Astrocyte of the spinal cord (primary cell): ENCODE data around the gene JPH2.
A peak's percentile ranks its signal among the peaks of the same experiment; 100 is the strongest.

Experiments
- DNase-seq: peaks from one replicate; pipeline ENCODE4 v3.0.0; 2011; ENCODE audit warnings: low read depth, low spot score
- H3K4me3 ChIP-seq: 2 replicates; pipeline ENCODE4 v1.5.1; 2011; ENCODE audit warnings: low read depth, mild to moderate bottlenecking, low read length, moderate library complexity
- CTCF ChIP-seq: IDR thresholded peaks from 2 replicates; pipeline ENCODE4 v1.5.1; 2012; ENCODE audit warnings: low read depth, mild to moderate bottlenecking, low read length, inconsistent platforms
- in situ Hi-C: cut with HindIII; loops from 2 replicates; pipeline ENCODE4 v1.10.0; 2017; ENCODE audit warnings: low sequenced_read_pairs

JPH2 gene

DNA sequence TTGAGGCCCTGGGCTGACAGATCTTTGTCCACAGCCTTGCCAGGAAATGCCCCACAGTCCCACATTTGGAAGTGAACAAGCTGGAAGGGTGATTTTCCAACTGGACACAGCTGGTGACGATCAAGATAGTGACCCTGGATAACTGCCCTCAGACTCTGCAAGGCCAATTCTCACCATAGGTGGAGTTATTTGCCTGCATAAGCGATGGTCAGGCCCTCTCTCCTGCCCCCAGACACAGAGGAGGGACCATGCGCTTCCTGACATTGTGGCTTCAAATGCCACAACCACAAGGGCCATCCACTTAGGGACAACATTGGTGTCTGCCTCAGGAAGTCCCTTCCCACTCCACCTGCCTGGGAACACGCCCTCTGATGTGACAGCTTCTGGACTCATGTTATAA, 96.0 kb downstream of the JPH2 start:
- H3K4me3 ChIP-seq, result no peak overlapping the region
- TF ChIP-seq CTCF, result no peak
- in situ Hi-C loops, result no loop called here
- no peak for DNase-seq

DNA sequence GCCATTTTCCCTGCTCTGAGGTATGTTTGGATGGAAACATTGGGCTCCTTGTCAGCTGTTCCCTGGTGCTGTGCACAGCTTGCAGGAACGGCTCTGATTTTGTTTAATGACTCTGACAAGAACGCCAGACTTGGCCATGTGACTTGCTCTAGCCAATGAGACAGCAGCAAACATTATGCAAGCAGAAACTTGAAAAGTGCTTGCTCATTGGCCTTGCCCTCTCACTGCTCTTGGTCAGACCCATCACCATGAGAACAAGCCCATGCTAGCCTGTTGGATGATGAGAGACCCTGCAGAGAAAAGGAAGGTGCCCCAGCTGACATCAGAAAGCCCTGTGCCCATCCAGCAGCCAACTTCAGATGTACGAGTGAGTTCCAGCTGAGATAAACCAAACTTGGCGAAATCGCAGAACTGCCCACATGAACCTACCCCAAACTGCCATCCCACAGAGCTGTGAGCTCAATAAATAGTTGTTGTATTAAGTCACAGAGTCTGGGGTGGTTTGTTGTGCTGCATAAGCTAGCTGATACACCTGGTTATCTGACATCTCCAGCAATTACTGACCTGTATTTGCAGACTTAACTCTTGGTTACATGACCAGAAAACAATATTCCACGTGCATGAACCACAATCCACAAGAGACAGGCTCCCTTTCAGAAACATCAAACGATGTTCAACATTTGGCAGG, 96.9 kb downstream of the JPH2 start:
- in situ Hi-C loops, result no loop called here
- peak; percentile 54 for DNase-seq
- no peak overlapping the region for H3K4me3 ChIP-seq
- no peak for TF ChIP-seq CTCF

GRCh38 chr20:44087857-44088120, 99.2 kb downstream of the JPH2 start:
- H3K4me3 ChIP-seq, result no peak overlapping the region
- no peak for TF ChIP-seq CTCF
- DNase-seq, result no peak
- in situ Hi-C loops, result no loop called here

GRCh38 chr20:44087051-44087856, 99.7 kb downstream of the JPH2 start:
- no peak for DNase-seq
- H3K4me3 ChIP-seq, result no peak overlapping the region
- TF ChIP-seq CTCF, result no peak
- in situ Hi-C loops, result no loop called here

DNA sequence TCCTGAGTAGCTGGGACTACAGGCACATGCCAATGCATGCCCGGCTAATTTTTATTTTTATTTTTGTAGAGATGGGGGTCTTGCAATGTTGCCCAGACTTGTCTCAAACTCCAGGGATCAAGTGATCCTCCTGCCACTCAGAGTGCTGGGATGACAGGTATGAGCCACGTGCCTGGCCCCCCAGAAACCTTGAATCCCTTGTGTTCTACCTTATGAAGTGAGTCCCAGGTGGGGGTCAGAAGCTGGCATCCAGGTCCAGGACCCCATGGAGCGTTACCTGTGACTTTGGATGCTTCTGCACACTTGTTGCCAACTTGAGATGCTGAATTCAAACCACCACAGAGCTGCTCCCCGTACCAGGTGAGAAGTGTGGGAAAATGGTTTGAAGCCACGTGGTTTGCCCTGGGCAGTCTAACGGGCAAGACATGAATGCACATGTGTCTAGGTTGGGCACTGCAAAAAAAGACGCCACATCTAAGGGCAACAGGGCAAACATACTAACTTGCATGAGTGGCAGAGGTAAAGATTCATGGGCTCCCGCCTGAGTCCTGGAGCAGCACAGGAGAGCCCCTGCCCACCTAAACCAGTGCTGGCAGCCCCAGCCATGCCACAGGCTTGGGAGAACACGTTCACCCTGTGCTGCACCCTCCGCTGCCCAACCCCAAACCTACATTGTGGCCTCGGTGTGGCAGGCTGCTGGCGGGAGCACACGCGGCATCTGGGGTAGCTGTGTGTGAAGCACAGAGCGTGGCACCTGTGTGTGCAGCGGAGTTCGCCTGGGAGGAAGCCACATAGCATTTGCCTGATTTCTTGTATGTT, 101.2 kb downstream of the JPH2 start:
- H3K4me3 ChIP-seq, result no peak overlapping the region
- in situ Hi-C loops, result no loop called here
- TF ChIP-seq CTCF, result no peak
- DNase-seq, result no peak

GRCh38 chr20:44084891-44085290, 102.1 kb downstream of the JPH2 start:
- DNase-seq, result no peak
- no peak for TF ChIP-seq CTCF
- in situ Hi-C loops, result no loop called here
- H3K4me3 ChIP-seq, result no peak overlapping the region
